Keratinocyte (primary cell): ENCODE data around the gene RGS1. TPM values are rescaled to one million over a fixed set of nuclear protein-coding genes. Genes with fewer than 3 reads are reported as not detected.

Source experiments
- DNase-seq: peaks from one replicate; pipeline ENCODE4 v3.0.0-alpha.2; 2011; ENCODE audit warnings: low read depth, missing footprints, low spot score
- FAIRE-seq: peaks from 2 replicates; lab custom pipeline; 2011; peaks lifted over from hg19 to GRCh38; lab: Jason Lieb, UNC
- H2AFZ ChIP-seq: 2 replicates; pipeline ENCODE4 v1.6.0; 2012; ENCODE audit warnings: low read length, control low read depth, inconsistent platforms; ENCODE audit not compliant: control insufficient read depth
- H3K27ac ChIP-seq: 2 replicates; pipeline ENCODE4 v1.5.1; 2011; ENCODE audit warnings: low read length; ENCODE audit not compliant: control insufficient read depth, insufficient read depth
- H3K27me3 ChIP-seq: 3 replicates; pipeline ENCODE4 v1.6.0; 2011; ENCODE audit warnings: low read length; ENCODE audit not compliant: control insufficient read depth, insufficient read depth; ENCODE audit errors: extremely low read depth
- H3K36me3 ChIP-seq, 2 experiments: 2 replicates in 1 of 2; 3 replicates in 1 of 2; pipeline ENCODE4 v1.5.1; 2011; ENCODE audit warnings: low read length in 2 of 2, mild to moderate bottlenecking in 1 of 2; ENCODE audit not compliant: control insufficient read depth in 2 of 2, insufficient read depth in 2 of 2; ENCODE audit errors: extremely low read depth in 1 of 2
- H3K4me1 ChIP-seq: 3 replicates; pipeline ENCODE4 v1.5.1; 2011; ENCODE audit warnings: low read length; ENCODE audit not compliant: control insufficient read depth, insufficient read depth; ENCODE audit errors: extremely low read depth
- H3K4me2 ChIP-seq: 3 replicates; pipeline ENCODE4 v1.6.0; 2011; ENCODE audit warnings: low read depth, low read length; ENCODE audit not compliant: control insufficient read depth, insufficient read depth; ENCODE audit errors: extremely low read depth
- H3K4me3 ChIP-seq, 3 experiments: fragments of 200-600 bp in 1 of 3; sonication (generic) in 1 of 3; 2 replicates in 2 of 3; 3 replicates in 1 of 3; pipeline ENCODE4 v1.5.1; 2011 to 2016; ENCODE audit warnings: low read length in 3 of 3, mild to moderate bottlenecking in 3 of 3, control low read depth in 2 of 3, inconsistent platforms in 1 of 3, low read depth in 1 of 3, mixed read lengths in 1 of 3, mixed run types in 1 of 3, moderate library complexity in 1 of 3; ENCODE audit not compliant: control insufficient read depth in 2 of 3, insufficient read depth in 2 of 3; ENCODE audit errors: extremely low read depth in 1 of 3
- H3K79me2 ChIP-seq: 2 replicates; pipeline ENCODE4 v1.6.0; 2012; ENCODE audit warnings: low read length; ENCODE audit not compliant: control insufficient read depth, insufficient read depth
- H3K9ac ChIP-seq: 3 replicates; pipeline ENCODE4 v1.6.0; 2011; ENCODE audit warnings: low read length; ENCODE audit not compliant: control insufficient read depth, insufficient read depth; ENCODE audit errors: extremely low read depth
- H3K9me1 ChIP-seq: 3 replicates; pipeline ENCODE4 v1.6.0; 2011; ENCODE audit warnings: low read length; ENCODE audit not compliant: control insufficient read depth, insufficient read depth; ENCODE audit errors: extremely low read depth
- H3K9me3 ChIP-seq: 2 replicates; pipeline ENCODE4 v1.5.1; 2012; ENCODE audit warnings: low read depth, low read length; ENCODE audit not compliant: control insufficient read depth
- H4K20me1 ChIP-seq: 3 replicates; pipeline ENCODE4 v1.6.0; 2011; ENCODE audit warnings: low read length; ENCODE audit not compliant: control insufficient read depth, insufficient read depth; ENCODE audit errors: extremely low read depth
- CTCF ChIP-seq, 3 experiments: IDR thresholded peaks in 1 of 3; conservative IDR thresholded peaks in 1 of 3; optimal IDR thresholded peaks in 1 of 3; 2 replicates in 2 of 3; 3 replicates in 1 of 3; pipeline versions ENCODE3 to v1.5.1; 2011; ENCODE audit warnings: low read length in 3 of 3, mild to moderate bottlenecking in 3 of 3, moderate library complexity in 2 of 3, control low read depth in 1 of 3, inconsistent platforms in 1 of 3; ENCODE audit not compliant: insufficient read depth in 2 of 3; ENCODE audit errors: extremely low read depth in 1 of 3
- EZH2 ChIP-seq: IDR thresholded peaks from one replicate; pipeline ENCODE4 v1.6.1; 2012; ENCODE audit warnings: inconsistent platforms, mild to moderate bottlenecking, low read length, moderate library complexity
- dilution Hi-C: fragments of 300-500 bp; cut with MboI; formaldehyde crosslinking; loops from one replicate; pipeline ENCODE4 v1.7.0; 2020; ENCODE audit warnings: low sequenced_read_pairs; ENCODE audit not compliant: extremely low pct_ligation_motif_present
- polyA plus RNA-seq, 5 experiments: library from polyadenylated mRNA; depleted of rRNA in 3 of 5; stranded (reverse) in 3 of 5; stranded (forward) in 1 of 5; unstranded in 1 of 5; fragments of >200 nt; gene quantifications; 1 replicate in 1 of 5; 2 replicates in 3 of 5; 3 replicates in 1 of 5; pipeline versions ENCODE4 v1.2.1 to v1.2.3, GENCODE V29; 2011 to 2012; ENCODE audit warnings: missing spikeins in 2 of 5, low read depth in 1 of 5, low replicate concordance in 1 of 5

Gene RGS1
- polyA plus RNA-seq, 1 donor (not counting 4 experiments of a cell fraction or from before 2014, with no cell fraction given), result 0.05 TPM

GRCh38 chr1:192555399-192555798 lies 20.2 kb upstream of the RGS1 start:
- Histone ChIP-seq H3K4me1 (peaks cover 8% of the 10 kb centered on the region), H3K9ac (no peak overlapping the region), H3K4me3 (no peak overlapping the region), H2AFZ (no peak overlapping the region), H4K20me1 (no peaks in the 10 kb centered on the region), H3K36me3 (no peaks in the 10 kb centered on the region), H3K4me2 (no peak overlapping the region), H3K79me2 (no peaks in the 10 kb centered on the region), H3K9me3 (no peaks in the 10 kb centered on the region), H3K9me1 (no peaks in the 10 kb centered on the region), H3K27me3 (no peaks in the 10 kb centered on the region), H3K27ac (no peak overlapping the region)
- TF ChIP-seq CTCF (optimal IDR thresholded peaks at IDR 0.05 in 1 of 3, IDR thresholded peaks at IDR 0.05 in 1 of 3, conservative IDR thresholded peaks at IDR 0.05 in 1 of 3; ENCODE audit: extremely low read depth in 1 of 3, insufficient read depth in 2 of 3, low read length in 3 of 3) (no peak), EZH2 (no peak)
- dilution Hi-C loops, result no loop called here
- FAIRE-seq (no peak), DNase-seq (no peak)

- FAIRE-seq, result no peak
- Histone ChIP-seq H3K79me2 (no peaks in the 10 kb centered on the region), H3K9ac (no peak overlapping the region), H3K9me3 (no peaks in the 10 kb centered on the region), H2AFZ (no peak overlapping the region), H4K20me1 (no peaks in the 10 kb centered on the region), H3K4me1 (no peaks in the 10 kb centered on the region), H3K36me3 (no peaks in the 10 kb centered on the region), H3K4me3 (no peak overlapping the region), H3K27ac (no peak overlapping the region), H3K9me1 (no peaks in the 10 kb centered on the region), H3K27me3 (no peaks in the 10 kb centered on the region), H3K4me2 (no peak overlapping the region)
- dilution Hi-C loops, result no loop called here
- no peak for DNase-seq
- no peak for TF ChIP-seq EZH2
- no peak for TF ChIP-seq CTCF (optimal IDR thresholded peaks at IDR 0.05 in 1 of 3, IDR thresholded peaks at IDR 0.05 in 1 of 3, conservative IDR thresholded peaks at IDR 0.05 in 1 of 3; ENCODE audit: extremely low read depth in 1 of 3, insufficient read depth in 2 of 3, low read length in 3 of 3)
Measured at GRCh38 chr1:192557841-192558595, 17.6 kb upstream of the RGS1 start.
